Activated B cell treated with CpG ODN at 0.5 μM for 24 hours (primary cell): ENCODE results near the gene CTCFL. TPM values are rescaled to one million over a fixed set of nuclear protein-coding genes. Genes with fewer than 3 reads are reported as not detected.
"Not testable (repeated sequence)": the region's sequence is repeated elsewhere in the genome, so short reads cannot be mapped to it uniquely, and the experiment has no call there.

Experiments
- ATAC-seq: fragments of 200-7000 bp; cut with Tn5 transposase; one replicate; pipeline ENCODE4 v1.10.0; 2021; ENCODE audit warnings: low read depth, mild to moderate bottlenecking, moderate library complexity
- CTCF ChIA-PET: fragments of 350-600 bp; sonication (Branson Sonifier 250); formaldehyde crosslinking; loops from one replicate; lab custom pipeline; 2021; ENCODE audit warnings: antibody characterized with exemption; lab: Charles Lee
- POLR2A ChIA-PET: fragments of 350-600 bp; sonication (Branson Sonifier 250); formaldehyde crosslinking; loops from one replicate; lab custom pipeline; 2021; ENCODE audit warnings: antibody characterized with exemption; lab: Charles Lee
- DNase-seq: peaks from one replicate; pipeline ENCODE4 v3.0.0; 2022
- H3K27ac Mint-ChIP-seq: one replicate; pipeline ENCODE4 v1.8.0; 2020; ENCODE audit warnings: mixed read lengths
- H3K27me3 Mint-ChIP-seq: one replicate; pipeline ENCODE4 v1.8.0; 2021; ENCODE audit warnings: mixed read lengths
- H3K36me3 Mint-ChIP-seq: one replicate; pipeline ENCODE4 v1.8.0; 2021; ENCODE audit warnings: low read depth, mixed read lengths
- H3K4me1 Mint-ChIP-seq: one replicate; pipeline ENCODE4 v1.8.0; 2021; ENCODE audit warnings: mixed read lengths
- H3K4me3 Mint-ChIP-seq: one replicate; pipeline ENCODE4 v1.8.0; 2020; ENCODE audit warnings: mild to moderate bottlenecking, mixed read lengths
- H3K9me3 Mint-ChIP-seq: one replicate; pipeline ENCODE4 v1.8.0; 2020; ENCODE audit warnings: mixed read lengths
- CTCF ChIP-seq: fragments of 200-600 bp; IDR thresholded peaks from one replicate; pipeline ENCODE4 v1.8.0; 2022; ENCODE audit warnings: antibody characterized with exemption, mild to moderate bottlenecking
- intact Hi-C: fragments of 100-400 bp; cut with micrococcal nuclease; formaldehyde crosslinking; loops from one replicate; pipeline ENCODE4 v1.15.1; 2024
- total RNA-seq: library from RNA; stranded (reverse); gene quantifications from 2 replicates; pipeline ENCODE4 v1.2.3, GENCODE V29; 2022

The CTCFL gene
- total RNA-seq, 1 donor from 2014 or later: not detected

- intact Hi-C loops: loop anchor here (1.0 to 5.0 kb wide), 8 partner anchors 13 to 944 kb away; no protein-coding TSS in a partner anchor
- no peaks in the 10 kb centered on the region for H3K9me3 Mint-ChIP-seq
- H3K27ac Mint-ChIP-seq: no peak overlapping the region
- H3K4me1 Mint-ChIP-seq: peaks cover 38% of the 10 kb centered on the region
- H3K36me3 Mint-ChIP-seq: no peaks in the 10 kb centered on the region
- no peak for TF ChIP-seq CTCF
- POLR2A ChIA-PET: interaction anchor here (1.3 to 1.4 kb wide), 3 partner anchors 97 to 114 kb away, joined by 5 to 10 read pairs (median 8); no protein-coding TSS in a partner anchor
- ATAC-seq (no peak), DNase-seq (no peak)
- H3K4me3 Mint-ChIP-seq: no peak overlapping the region
- no peaks in the 10 kb centered on the region for H3K27me3 Mint-ChIP-seq
- CTCF ChIA-PET: interaction anchor here (0.8 to 2.1 kb wide), 13 partner anchors 14 to 133 kb away, joined by 3 to 24 read pairs (median 5); partner anchors contain the start of gene RBM38
Measured at GRCh38 chr20:57495978-57496377, 29.0 kb downstream of the CTCFL start.

GRCh38 chr20:57493091-57493615 lies 31.8 kb downstream of the CTCFL start:
- no peak for TF ChIP-seq CTCF
- intact Hi-C loops: no loop called here
- Mint-ChIP-seq H3K27ac (no peak overlapping the region), H3K4me1 (peaks cover 35% of the 10 kb centered on the region), H3K36me3 (no peaks in the 10 kb centered on the region), H3K27me3 (no peaks in the 10 kb centered on the region), H3K9me3 (no peaks in the 10 kb centered on the region), H3K4me3 (no peak overlapping the region)
- ATAC-seq: no peak
- CTCF ChIA-PET: interaction anchor here (0.6 to 3.0 kb wide), 14 partner anchors 10 to 112 kb away, joined by 3 to 17 read pairs (median 8); partner anchors contain the start of gene RBM38
- POLR2A ChIA-PET: interaction anchor here (0.6 to 2.5 kb wide), 6 partner anchors 9 to 102 kb away, joined by 3 to 21 read pairs (median 5); partner anchors contain the start of gene RBM38
- no peak for DNase-seq

- H3K27ac Mint-ChIP-seq: no peak overlapping the region
- DNase-seq (no peak), ATAC-seq (no peak)
- intact Hi-C loops: no loop called here
- no peak overlapping the region for H3K4me3 Mint-ChIP-seq
- no peak for TF ChIP-seq CTCF
- no peaks in the 10 kb centered on the region for H3K27me3 Mint-ChIP-seq
- H3K4me1 Mint-ChIP-seq: peaks cover 34% of the 10 kb centered on the region
- POLR2A ChIA-PET: interaction anchor here (0.7 kb wide), 1 partner anchor 116 kb away, joined by 5 read pairs; no protein-coding TSS in a partner anchor
- no peaks in the 10 kb centered on the region for H3K36me3 Mint-ChIP-seq
- CTCF ChIA-PET: interaction anchor here (2.0 to 3.0 kb wide), 3 partner anchors 15 to 93 kb away, joined by 4 to 12 read pairs (median 12); no protein-coding TSS in a partner anchor
- no peaks in the 10 kb centered on the region for H3K9me3 Mint-ChIP-seq
Measured at GRCh38 chr20:57491373-57491772, 33.6 kb downstream of the CTCFL start.

- H3K27me3 Mint-ChIP-seq, H3K27ac Mint-ChIP-seq, H3K4me3 Mint-ChIP-seq, POLR2A ChIA-PET, H3K9me3 Mint-ChIP-seq, DNase-seq, H3K36me3 Mint-ChIP-seq, ATAC-seq: not testable (repeated sequence)
- CTCF ChIA-PET: interaction anchor here (1.0 kb wide), 1 partner anchor 10 kb away, joined by 3 read pairs; no protein-coding TSS in a partner anchor
- intact Hi-C loops: loop anchor here (10.0 kb wide), 1 partner anchor 1517 kb away; the partner anchor contains the start of gene CTSZ
- peaks cover 33% of the 10 kb centered on the region for H3K4me1 Mint-ChIP-seq
Measured at GRCh38 chr20:57488277-57488676, 36.7 kb downstream of the CTCFL start.

GRCh38 chr20:57485770-57486169 lies 39.2 kb downstream of the CTCFL start:
- H3K27ac Mint-ChIP-seq: no peak overlapping the region
- H3K36me3 Mint-ChIP-seq: no peaks in the 10 kb centered on the region
- no peaks in the 10 kb centered on the region for H3K27me3 Mint-ChIP-seq
- no peak overlapping the region for H3K4me3 Mint-ChIP-seq
- ATAC-seq (no peak), DNase-seq (no peak)
- POLR2A ChIA-PET: interaction anchor here (1.4 kb wide), 1 partner anchor 87 kb away, joined by 3 read pairs; no protein-coding TSS in a partner anchor
- no peak for TF ChIP-seq CTCF
- H3K9me3 Mint-ChIP-seq: peaks cover 2% of the 10 kb centered on the region
- H3K4me1 Mint-ChIP-seq: peaks cover 38% of the 10 kb centered on the region
- CTCF ChIA-PET: no interaction called here
- intact Hi-C loops: loop anchor here (10.0 kb wide), 1 partner anchor 1519 kb away; the partner anchor contains the start of gene CTSZ
